HepG2 (cell line): ENCODE results near the gene IRF7.

ENCODE experiments used
- EZH2 ChIP-seq: conservative IDR thresholded peaks from 2 replicates; pipeline ENCODE4 v1.6.1; 2012; ENCODE audit warnings: mild to moderate bottlenecking, low read depth, low read length, moderate library complexity
- POGZ ChIP-seq: sonication (generic); formaldehyde crosslinking; IDR thresholded peaks from 2 replicates; pipeline ENCODE4 v1.4.0; 2020; ENCODE audit warnings: mild to moderate bottlenecking, missing genetic modification reagents
- ZNF3 ChIP-seq: IDR thresholded peaks from 2 replicates; pipeline ENCODE4 v1.7.0; 2017; ENCODE audit warnings: inconsistent platforms

GRCh38 chr11:659532-660085 lies 43.9 kb upstream of the IRF7 start:
- TF ChIP-seq EZH2 = no peak
- no peak for TF ChIP-seq ZNF3 (CRISPR knock-in tag)
- no peak for TF ChIP-seq POGZ (CRISPR knock-in tag)
